Parathyroid adenoma (tissue), 2 donors: ENCODE data around the gene EXOSC7.

Source experiments
- H2AFZ ChIP-seq: fragments of 300-600 bp; sonication (generic); one replicate; pipeline ENCODE4 v1.7.0; 2017; ENCODE audit warnings: antibody characterized with exemption, mild to moderate bottlenecking
- H3K27ac ChIP-seq: fragments of 300-600 bp; sonication (generic); one replicate; pipeline ENCODE4 v1.7.0; 2017
- H3K27me3 ChIP-seq: fragments of 300-600 bp; sonication (generic); one replicate; pipeline ENCODE4 v1.7.0; 2017; ENCODE audit warnings: low read length; ENCODE audit not compliant: control insufficient read depth, insufficient read depth
- H3K36me3 ChIP-seq: fragments of 300-600 bp; sonication (generic); one replicate; pipeline ENCODE4 v1.7.0; 2017; ENCODE audit warnings: low read length; ENCODE audit not compliant: control insufficient read depth, insufficient read depth
- H3K4me1 ChIP-seq: fragments of 300-600 bp; sonication (generic); one replicate; pipeline ENCODE4 v1.7.0; 2017; ENCODE audit warnings: control low read depth
- H3K4me2 ChIP-seq: fragments of 300-600 bp; sonication (generic); one replicate; pipeline ENCODE4 v1.7.0; 2017; ENCODE audit warnings: low read length
- H3K4me3 ChIP-seq: fragments of 300-600 bp; sonication (generic); one replicate; pipeline ENCODE4 v1.7.0; 2017; ENCODE audit warnings: low read depth, low read length
- H3K79me2 ChIP-seq: fragments of 300-600 bp; sonication (generic); one replicate; pipeline ENCODE4 v1.7.0; 2017; ENCODE audit warnings: control low read depth
- H3K9ac ChIP-seq: fragments of 300-600 bp; sonication (generic); one replicate; pipeline ENCODE4 v1.7.0; 2017; ENCODE audit warnings: mild to moderate bottlenecking
- H3K9me3 ChIP-seq: fragments of 300-600 bp; sonication (generic); one replicate; pipeline ENCODE4 v1.7.0; 2017; ENCODE audit warnings: low read length; ENCODE audit not compliant: control insufficient read depth
- TF ChIP-seq, protein P1 (sequence below): fragments of 300-600 bp; sonication (generic); IDR thresholded peaks from one replicate; pipeline ENCODE4 v1.7.0; 2017; ENCODE audit warnings: antibody characterized with exemption, mild to moderate bottlenecking
- donor health status: primary hyperparathyroidism.

Gene EXOSC7

DNA sequence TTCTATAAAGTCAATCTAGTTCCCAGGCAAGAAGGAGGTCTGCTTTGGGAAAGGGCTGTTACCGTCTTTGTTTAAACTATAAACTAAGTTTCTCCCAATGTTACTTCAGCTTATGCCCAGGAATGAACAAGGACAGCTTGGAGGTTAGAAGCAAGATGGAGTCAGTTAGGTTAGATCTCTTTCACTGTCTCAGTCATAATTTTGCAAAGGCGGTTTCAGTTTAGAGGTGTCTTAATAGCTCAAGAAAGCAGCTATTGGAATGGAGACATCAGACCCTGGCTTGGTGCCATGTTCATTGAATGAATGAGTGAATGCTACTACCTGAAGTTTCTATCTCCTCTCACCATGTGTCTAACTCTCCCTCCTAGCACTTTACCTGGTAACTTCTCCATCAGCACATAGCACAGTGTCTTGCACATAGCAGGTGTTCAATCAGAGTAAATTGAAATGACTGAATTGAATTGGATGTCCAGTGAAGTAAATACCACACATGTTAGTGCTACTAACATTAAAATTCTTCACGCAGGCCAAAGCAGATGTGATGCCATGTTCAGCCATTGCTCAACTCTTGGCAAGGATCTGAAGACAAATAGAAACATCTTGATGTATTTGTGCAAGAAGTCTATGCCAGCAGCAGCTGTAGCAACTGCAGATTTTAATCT is 78.3 kb downstream of the EXOSC7 start:
- Histone ChIP-seq H2AFZ (no peak overlapping the region), H3K4me2 (no peak overlapping the region), H3K9ac (no peak overlapping the region), H3K9me3 (no peaks in the 10 kb centered on the region), H3K4me3 (no peak overlapping the region), H3K27me3 (no peaks in the 10 kb centered on the region), H3K4me1 (no peaks in the 10 kb centered on the region), H3K36me3 (no peaks in the 10 kb centered on the region), H3K79me2 (no peaks in the 10 kb centered on the region), H3K27ac (no peak overlapping the region)
- TF ChIP-seq, protein P1, sequence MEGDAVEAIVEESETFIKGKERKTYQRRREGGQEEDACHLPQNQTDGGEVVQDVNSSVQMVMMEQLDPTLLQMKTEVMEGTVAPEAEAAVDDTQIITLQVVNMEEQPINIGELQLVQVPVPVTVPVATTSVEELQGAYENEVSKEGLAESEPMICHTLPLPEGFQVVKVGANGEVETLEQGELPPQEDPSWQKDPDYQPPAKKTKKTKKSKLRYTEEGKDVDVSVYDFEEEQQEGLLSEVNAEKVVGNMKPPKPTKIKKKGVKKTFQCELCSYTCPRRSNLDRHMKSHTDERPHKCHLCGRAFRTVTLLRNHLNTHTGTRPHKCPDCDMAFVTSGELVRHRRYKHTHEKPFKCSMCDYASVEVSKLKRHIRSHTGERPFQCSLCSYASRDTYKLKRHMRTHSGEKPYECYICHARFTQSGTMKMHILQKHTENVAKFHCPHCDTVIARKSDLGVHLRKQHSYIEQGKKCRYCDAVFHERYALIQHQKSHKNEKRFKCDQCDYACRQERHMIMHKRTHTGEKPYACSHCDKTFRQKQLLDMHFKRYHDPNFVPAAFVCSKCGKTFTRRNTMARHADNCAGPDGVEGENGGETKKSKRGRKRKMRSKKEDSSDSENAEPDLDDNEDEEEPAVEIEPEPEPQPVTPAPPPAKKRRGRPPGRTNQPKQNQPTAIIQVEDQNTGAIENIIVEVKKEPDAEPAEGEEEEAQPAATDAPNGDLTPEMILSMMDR = no peak

DNA sequence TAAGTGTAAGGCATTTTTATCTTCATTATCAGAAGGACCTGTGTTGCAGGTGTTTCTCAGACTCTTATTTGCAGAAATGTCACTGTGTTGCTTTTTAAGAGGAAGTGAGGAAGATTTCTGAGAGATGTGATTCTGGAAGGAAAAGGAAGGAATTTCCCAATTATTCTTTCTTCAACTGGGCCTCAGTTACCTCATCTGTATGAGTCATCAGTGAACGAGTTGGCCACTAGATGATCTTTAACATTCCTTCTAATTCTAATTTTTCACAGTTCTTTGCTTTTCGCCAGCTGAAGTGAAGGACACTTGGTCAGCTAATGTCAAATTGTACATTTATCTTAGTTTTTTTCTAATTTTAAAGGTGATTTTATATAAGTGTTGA is 79.0 kb downstream of the EXOSC7 start:
- no peaks in the 10 kb centered on the region for H3K79me2 ChIP-seq
- TF ChIP-seq, protein P1 = no peak
- no peak overlapping the region for H3K27ac ChIP-seq
- no peaks in the 10 kb centered on the region for H3K36me3 ChIP-seq
- H3K9me3 ChIP-seq = no peaks in the 10 kb centered on the region
- H2AFZ ChIP-seq = no peak overlapping the region
- no peak overlapping the region for H3K4me2 ChIP-seq
- no peak overlapping the region for H3K9ac ChIP-seq
- no peak overlapping the region for H3K4me3 ChIP-seq
- no peaks in the 10 kb centered on the region for H3K4me1 ChIP-seq
- H3K27me3 ChIP-seq = no peaks in the 10 kb centered on the region

DNA sequence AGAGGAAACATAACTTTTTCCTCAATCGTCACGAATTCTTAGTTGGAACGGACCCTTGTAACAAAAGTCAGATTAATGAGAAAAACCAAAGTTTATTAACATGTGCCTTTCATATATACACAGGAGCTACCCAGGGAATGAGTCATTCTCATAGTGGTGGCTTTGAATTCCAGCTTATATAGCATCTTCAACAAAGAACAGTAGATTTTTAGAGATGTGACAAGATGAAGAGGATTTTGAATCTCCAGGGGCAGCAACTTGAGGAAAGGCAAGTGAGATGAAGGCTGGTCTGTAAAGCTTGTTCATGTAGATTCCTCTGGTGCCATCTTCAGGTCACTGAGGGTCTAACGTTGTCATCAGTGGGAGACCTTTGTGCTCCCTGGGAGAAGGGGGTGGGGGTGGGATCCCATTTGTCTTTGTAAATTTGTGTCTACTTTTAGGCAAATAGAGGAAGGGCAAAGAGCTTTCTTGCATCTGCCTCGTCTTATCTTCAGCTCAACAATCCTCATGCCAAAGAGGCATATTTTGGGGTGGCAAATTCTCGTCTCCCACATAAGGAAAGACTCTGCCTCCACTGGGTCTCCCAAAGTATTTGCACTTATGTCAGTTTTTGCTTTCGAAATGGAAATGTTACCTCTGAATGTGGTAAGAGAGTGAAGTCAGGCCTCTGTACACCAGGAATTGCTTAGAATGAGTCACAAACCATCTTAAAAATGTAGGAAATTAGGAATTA is 79.5 kb downstream of the EXOSC7 start:
- H2AFZ ChIP-seq = no peak overlapping the region

DNA sequence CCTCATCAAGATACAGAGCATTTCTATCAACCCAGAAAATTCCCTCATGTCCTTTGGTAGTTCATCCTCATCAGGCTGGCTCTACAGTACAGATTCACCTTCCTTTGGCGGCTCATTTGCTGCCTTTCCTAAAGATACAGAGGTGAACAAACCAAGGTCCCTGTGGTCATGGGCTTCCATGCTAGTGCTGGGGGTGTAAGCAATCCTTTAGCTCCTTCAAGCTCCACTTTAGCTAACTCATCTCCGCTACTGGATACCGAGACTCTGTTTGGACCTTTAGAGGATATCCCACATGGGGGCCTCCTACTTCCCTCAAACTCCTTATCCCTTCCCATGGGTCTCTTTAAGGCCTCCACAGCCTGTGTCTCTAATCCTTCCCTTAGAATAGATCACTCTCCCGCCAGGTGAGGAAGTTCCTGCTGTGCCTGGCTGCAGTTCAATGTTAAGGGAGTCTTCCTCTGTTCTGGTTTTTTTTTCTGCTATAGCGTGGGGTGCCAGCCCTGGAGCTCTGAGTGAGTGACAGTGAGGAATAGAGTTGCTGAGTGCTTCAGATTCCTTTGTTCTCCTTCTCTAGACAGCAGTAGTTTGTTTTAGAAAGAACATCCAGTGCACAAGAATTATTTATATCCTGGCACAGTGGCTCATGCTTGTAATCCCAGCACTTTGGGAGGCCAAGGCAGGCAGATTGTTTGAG is 80.7 kb downstream of the EXOSC7 start:
- H3K9ac ChIP-seq = no peak overlapping the region
- TF ChIP-seq, protein P1 = no peak
- no peak overlapping the region for H3K4me3 ChIP-seq
- no peaks in the 10 kb centered on the region for H3K79me2 ChIP-seq
- H3K4me1 ChIP-seq = no peaks in the 10 kb centered on the region
- no peaks in the 10 kb centered on the region for H3K36me3 ChIP-seq
- no peak overlapping the region for H3K27ac ChIP-seq
- H3K27me3 ChIP-seq = no peaks in the 10 kb centered on the region
- H2AFZ ChIP-seq = no peak overlapping the region
- no peaks in the 10 kb centered on the region for H3K9me3 ChIP-seq
- no peak overlapping the region for H3K4me2 ChIP-seq

More for the DNA sequence above, 79.5 kb downstream of the EXOSC7 start:
- Histone ChIP-seq H3K79me2 (no peaks in the 10 kb centered on the region), H3K9me3 (no peaks in the 10 kb centered on the region), H3K36me3 (no peaks in the 10 kb centered on the region), H3K4me2 (no peak overlapping the region), H3K9ac (no peak overlapping the region), H3K27ac (no peak overlapping the region), H3K4me3 (no peak overlapping the region), H3K27me3 (no peaks in the 10 kb centered on the region), H3K4me1 (no peaks in the 10 kb centered on the region)
- TF ChIP-seq, protein P1 = no peak
